ENCODE results near the gene C12orf76.
A peak's percentile ranks its signal among the peaks of the same experiment; 100 is the strongest.
"Not testable (repeated sequence)": the region's sequence is repeated elsewhere in the genome, so short reads cannot be mapped to it uniquely, and the experiment has no call there.

Gene C12orf76

DNA sequence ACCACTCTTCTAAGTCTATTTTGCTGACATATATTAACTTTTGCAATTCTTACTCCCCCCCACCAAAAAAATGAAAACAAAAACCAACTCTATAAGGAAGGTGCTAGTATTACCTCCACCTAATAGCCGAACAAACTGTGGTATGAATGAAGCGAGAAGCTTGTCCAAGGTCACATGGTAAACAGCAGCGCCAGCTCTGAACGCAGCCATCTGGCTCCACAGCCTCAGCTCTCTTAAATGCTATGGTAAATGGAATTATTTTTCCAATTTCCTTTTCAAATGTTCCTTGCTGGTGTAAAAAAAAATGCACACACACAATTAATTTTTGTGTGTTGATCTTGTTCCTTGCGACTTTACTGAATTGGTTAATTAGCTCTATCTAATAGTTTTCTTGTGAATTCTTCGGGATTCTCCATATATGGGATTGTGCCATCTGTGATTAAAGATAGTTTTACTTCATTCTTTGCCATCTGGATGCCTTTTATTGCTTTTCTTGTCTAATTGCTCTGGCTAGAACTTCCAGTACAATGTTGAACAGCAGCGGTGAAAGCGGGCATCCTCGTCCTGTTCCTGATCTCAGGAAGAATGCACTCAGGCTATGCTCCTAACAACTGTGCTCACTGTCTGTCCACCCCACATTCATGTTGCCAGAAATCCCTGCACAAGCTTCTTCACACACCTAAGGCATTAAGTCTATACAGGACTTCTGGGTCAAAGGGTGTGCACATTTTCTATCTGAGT, 10.7 kb upstream of the C12orf76 start:
- DNase-seq (ENCODE audit: low read depth in 1 of 2, low spot score in 1 of 2) = no peak
- TF ChIP-seq GABPA (IDR thresholded peaks at IDR 0.05; ENCODE audit: low read depth) (no peak), CTCF (IDR thresholded peaks at IDR 0.05; ENCODE audit: insufficient read depth, low read length) (no peak), POLR2AphosphoS5 (IDR thresholded peaks at IDR 0.05; ENCODE audit: low read depth) (no peak), SPI1 (IDR thresholded peaks at IDR 0.05; ENCODE audit: borderline replicate concordance, low read depth) (no peak)
- TF ChIP-seq, protein P1, sequence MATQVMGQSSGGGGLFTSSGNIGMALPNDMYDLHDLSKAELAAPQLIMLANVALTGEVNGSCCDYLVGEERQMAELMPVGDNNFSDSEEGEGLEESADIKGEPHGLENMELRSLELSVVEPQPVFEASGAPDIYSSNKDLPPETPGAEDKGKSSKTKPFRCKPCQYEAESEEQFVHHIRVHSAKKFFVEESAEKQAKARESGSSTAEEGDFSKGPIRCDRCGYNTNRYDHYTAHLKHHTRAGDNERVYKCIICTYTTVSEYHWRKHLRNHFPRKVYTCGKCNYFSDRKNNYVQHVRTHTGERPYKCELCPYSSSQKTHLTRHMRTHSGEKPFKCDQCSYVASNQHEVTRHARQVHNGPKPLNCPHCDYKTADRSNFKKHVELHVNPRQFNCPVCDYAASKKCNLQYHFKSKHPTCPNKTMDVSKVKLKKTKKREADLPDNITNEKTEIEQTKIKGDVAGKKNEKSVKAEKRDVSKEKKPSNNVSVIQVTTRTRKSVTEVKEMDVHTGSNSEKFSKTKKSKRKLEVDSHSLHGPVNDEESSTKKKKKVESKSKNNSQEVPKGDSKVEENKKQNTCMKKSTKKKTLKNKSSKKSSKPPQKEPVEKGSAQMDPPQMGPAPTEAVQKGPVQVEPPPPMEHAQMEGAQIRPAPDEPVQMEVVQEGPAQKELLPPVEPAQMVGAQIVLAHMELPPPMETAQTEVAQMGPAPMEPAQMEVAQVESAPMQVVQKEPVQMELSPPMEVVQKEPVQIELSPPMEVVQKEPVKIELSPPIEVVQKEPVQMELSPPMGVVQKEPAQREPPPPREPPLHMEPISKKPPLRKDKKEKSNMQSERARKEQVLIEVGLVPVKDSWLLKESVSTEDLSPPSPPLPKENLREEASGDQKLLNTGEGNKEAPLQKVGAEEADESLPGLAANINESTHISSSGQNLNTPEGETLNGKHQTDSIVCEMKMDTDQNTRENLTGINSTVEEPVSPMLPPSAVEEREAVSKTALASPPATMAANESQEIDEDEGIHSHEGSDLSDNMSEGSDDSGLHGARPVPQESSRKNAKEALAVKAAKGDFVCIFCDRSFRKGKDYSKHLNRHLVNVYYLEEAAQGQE (IDR thresholded peaks at IDR 0.05; ENCODE audit: insufficient replicate concordance, low read depth) = no peak
- Histone ChIP-seq H3K27me3 (ENCODE audit: insufficient read depth, poor library complexity, severe bottlenecking) (no peaks in the 10 kb centered on the region), H3K4me3 (replicated peaks; ENCODE audit: insufficient read depth, low read length) (no peak overlapping the region), H3K27ac (replicated peaks) (no peak overlapping the region)

DNA sequence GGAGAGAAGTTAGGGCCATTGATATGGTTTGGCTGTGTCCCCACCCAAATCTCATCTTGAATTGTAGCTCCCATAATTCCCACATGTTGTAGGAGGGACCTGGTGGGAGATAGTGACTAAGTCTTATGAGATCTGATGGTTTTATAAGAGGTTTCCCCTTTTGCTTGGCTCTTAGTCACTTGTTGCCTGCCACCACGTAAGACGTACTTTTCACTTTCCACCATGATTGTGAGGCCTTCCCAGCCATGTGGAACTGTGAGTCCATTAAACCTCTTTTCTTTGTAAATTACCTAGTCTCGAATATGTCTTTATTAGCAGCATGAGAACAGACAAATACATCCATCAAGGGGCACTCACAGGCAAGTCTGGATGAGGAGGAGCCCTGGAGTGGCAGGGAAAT, 8.3 kb upstream of the C12orf76 start:
- DNase-seq (ENCODE audit: low read depth in 1 of 2, low spot score in 1 of 2); H3K27ac ChIP-seq (replicated peaks); H3K4me3 ChIP-seq (replicated peaks; ENCODE audit: insufficient read depth, low read length); H3K27me3 ChIP-seq (ENCODE audit: insufficient read depth, poor library complexity, severe bottlenecking): not testable (repeated sequence)

DNA sequence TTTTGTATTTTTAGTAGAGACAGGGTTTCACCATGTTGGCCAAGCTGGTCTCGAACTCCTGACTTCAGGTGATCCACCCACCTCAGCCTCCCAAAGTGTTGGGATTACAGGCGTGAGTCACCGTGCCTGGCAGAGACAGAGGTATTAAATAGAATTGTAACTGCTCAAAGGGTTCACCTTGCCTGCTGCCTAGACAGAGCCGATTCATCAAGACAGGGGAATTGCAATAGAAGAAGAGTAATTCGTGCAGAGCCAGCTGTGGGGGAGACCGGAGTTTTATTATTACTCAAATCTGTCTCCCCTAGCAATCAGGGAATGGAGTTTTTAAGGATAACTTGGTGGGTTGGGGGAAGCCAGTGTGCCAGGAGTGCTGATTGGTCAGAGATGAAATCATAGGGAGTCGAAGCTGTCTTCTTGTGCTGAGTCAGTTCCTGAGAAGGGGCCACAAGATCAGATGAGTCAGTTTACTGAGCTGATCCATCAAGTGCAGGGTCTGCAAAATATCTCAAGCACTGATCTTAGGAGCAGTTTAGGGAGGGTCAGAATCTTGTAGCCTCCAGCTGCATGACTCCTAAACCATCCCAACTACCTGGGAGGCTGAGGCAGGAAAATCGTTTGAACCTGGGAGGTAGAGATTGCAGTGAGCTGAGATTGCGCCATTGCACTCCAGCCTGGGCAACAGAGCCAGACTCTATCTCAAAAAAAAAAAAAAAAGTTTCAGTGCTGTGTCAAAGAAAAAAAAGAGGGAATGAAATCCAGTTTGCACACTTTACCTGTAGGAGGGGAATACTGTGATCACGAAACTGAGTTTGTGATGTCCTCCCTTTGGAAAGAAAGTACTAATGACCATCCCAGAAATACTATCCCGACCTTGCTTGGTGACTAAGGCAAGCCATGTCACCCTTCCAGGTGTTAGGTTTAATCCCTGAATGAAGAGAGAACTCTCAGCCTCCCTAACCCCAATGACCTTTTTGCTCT, 7.3 kb upstream of the C12orf76 start:
- not testable (repeated sequence) for DNase-seq (ENCODE audit: low read depth in 1 of 2, low spot score in 1 of 2); H3K27ac ChIP-seq (replicated peaks); H3K27me3 ChIP-seq (ENCODE audit: insufficient read depth, poor library complexity, severe bottlenecking); H3K4me3 ChIP-seq (replicated peaks; ENCODE audit: insufficient read depth, low read length)

GRCh38 chr12:110050927-110051326, 2.6 kb upstream of the C12orf76 start:
- H3K27me3 ChIP-seq (ENCODE audit: insufficient read depth, poor library complexity, severe bottlenecking) = no peaks in the 10 kb centered on the region
- TF ChIP-seq POLR2AphosphoS5 (IDR thresholded peaks at IDR 0.05; ENCODE audit: low read depth) = no peak
- no peak for DNase-seq (ENCODE audit: low read depth in 1 of 2, low spot score in 1 of 2)
- no peak overlapping the region for H3K4me3 ChIP-seq (replicated peaks; ENCODE audit: insufficient read depth, low read length)
- H3K27ac ChIP-seq (replicated peaks) = no peak overlapping the region

- not testable (repeated sequence) for H3K27me3 ChIP-seq (ENCODE audit: insufficient read depth, poor library complexity, severe bottlenecking)
These were observed 1.3 kb upstream of the C12orf76 start for GRCh38 chr12:110049666-110050065.

GRCh38 chr12:110049034-110049433, 712 bp upstream of the C12orf76 start:
- H3K27me3 ChIP-seq (ENCODE audit: insufficient read depth, poor library complexity, severe bottlenecking); DNase-seq (ENCODE audit: low read depth in 1 of 2, low spot score in 1 of 2); H3K4me3 ChIP-seq (replicated peaks; ENCODE audit: insufficient read depth, low read length): not testable (repeated sequence)
- H3K27ac ChIP-seq (replicated peaks) = peak overlapping the region; percentile 75

More at GRCh38 chr12:110049666-110050065, 1.3 kb upstream of the C12orf76 start:
- not testable (repeated sequence) for H3K27ac ChIP-seq (replicated peaks); DNase-seq (ENCODE audit: low read depth in 1 of 2, low spot score in 1 of 2); H3K4me3 ChIP-seq (replicated peaks; ENCODE audit: insufficient read depth, low read length)

GRCh38 chr12:110047297-110047940, 903 bp downstream of the C12orf76 start:
- DNase-seq (ENCODE audit: low read depth in 1 of 2, low spot score in 1 of 2) = no peak
- no peak for TF ChIP-seq GABPA (IDR thresholded peaks at IDR 0.05; ENCODE audit: low read depth)
- TF ChIP-seq SPI1 (IDR thresholded peaks at IDR 0.05; ENCODE audit: borderline replicate concordance, low read depth) = no peak
- TF ChIP-seq POLR2AphosphoS5 (IDR thresholded peaks at IDR 0.05; ENCODE audit: low read depth) = no peak
- TF ChIP-seq, protein P1 (IDR thresholded peaks at IDR 0.05; ENCODE audit: insufficient replicate concordance, low read depth) = no peak
- TF ChIP-seq CTCF (IDR thresholded peaks at IDR 0.05; ENCODE audit: insufficient read depth, low read length) = no peak
- Histone ChIP-seq H3K27me3 (ENCODE audit: insufficient read depth, poor library complexity, severe bottlenecking) (no peaks in the 10 kb centered on the region), H3K4me3 (replicated peaks; ENCODE audit: insufficient read depth, low read length) (peak overlapping the region; percentile 82), H3K27ac (replicated peaks) (peak overlapping the region; percentile 75)
